LNCAP (cell line): Measurements from ENCODE around the gene TIMM44.

Experiments
- TF ChIP-seq, protein P1 (sequence below): fragments of 450-650 bp; IDR thresholded peaks from 2 replicates; pipeline ENCODE4 v1.5.1; 2017; ENCODE audit warnings: mild to moderate bottlenecking

TIMM44 gene

GRCh38 chr19:7975037-7975436, 31.6 kb upstream of the TIMM44 start:
- TF ChIP-seq, protein P1, sequence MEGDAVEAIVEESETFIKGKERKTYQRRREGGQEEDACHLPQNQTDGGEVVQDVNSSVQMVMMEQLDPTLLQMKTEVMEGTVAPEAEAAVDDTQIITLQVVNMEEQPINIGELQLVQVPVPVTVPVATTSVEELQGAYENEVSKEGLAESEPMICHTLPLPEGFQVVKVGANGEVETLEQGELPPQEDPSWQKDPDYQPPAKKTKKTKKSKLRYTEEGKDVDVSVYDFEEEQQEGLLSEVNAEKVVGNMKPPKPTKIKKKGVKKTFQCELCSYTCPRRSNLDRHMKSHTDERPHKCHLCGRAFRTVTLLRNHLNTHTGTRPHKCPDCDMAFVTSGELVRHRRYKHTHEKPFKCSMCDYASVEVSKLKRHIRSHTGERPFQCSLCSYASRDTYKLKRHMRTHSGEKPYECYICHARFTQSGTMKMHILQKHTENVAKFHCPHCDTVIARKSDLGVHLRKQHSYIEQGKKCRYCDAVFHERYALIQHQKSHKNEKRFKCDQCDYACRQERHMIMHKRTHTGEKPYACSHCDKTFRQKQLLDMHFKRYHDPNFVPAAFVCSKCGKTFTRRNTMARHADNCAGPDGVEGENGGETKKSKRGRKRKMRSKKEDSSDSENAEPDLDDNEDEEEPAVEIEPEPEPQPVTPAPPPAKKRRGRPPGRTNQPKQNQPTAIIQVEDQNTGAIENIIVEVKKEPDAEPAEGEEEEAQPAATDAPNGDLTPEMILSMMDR: no peak

DNA sequence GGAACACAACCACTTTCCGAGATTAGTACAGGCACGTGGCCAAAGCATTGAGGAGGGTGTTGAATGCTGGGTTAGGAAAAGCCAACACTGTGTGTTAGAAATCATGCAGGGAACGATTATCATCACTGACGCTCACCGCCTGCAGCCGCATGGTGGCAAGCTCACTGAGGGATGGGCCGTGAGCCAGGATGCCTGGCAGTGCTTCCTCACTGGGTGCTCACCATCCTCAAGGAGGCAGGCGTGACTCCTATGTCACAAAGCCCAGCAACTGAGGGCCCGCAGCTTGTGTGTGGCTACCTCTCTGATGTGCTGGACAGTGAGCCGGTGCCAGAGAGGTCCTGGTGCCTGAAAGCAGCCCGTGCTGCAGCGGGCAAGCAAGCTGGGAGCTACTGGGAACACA, 30.4 kb upstream of the TIMM44 start:
- TF ChIP-seq, protein P1: no peak

- TF ChIP-seq, protein P1: no peak
Measured at GRCh38 chr19:7971553-7972520, 28.4 kb upstream of the TIMM44 start.

GRCh38 chr19:7970716-7971448, 27.4 kb upstream of the TIMM44 start:
- TF ChIP-seq, protein P1: peak; percentile 87

- TF ChIP-seq, protein P1: no peak
Measured at GRCh38 chr19:7969555-7969939, 26.1 kb upstream of the TIMM44 start.

DNA sequence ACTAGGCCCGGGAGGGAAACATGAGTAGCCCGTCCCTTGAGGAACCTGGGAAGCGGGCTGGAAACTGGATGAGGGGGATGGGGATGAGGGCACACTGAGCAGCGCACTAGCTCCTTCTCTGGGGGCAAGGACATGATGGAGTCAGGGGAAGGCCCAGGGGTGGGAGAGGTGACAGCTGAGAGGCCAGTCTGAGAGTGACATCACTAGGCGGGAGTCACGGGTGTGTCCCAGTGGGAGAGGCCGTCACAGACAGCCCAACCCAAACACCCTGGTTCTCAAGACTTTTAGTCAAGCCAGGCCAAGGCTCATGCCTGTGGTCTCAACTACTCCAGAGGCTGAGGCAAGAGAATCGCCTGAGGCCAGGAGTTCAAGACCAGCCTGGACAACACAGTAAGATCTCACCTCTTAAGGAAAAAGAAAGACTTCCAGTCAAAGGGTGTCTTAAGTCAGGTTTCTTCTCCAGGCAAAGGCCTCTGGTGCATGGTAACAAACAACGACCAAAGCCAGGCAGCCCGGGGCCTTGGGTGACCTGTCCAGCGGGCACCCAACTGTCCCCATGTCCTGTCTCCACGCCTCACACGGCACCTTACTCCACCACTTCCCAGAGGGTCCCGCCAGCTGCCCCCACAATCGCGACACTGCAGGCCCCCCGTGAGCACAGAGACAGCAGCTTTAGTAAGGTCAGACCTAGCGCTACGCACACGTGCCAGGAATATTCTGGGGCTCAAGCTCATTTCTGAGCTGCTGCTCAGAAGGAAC, 25.5 kb upstream of the TIMM44 start:
- TF ChIP-seq, protein P1: no peak
